B cell (primary cell): ENCODE measurements around the gene KLK1.

Experiments
- EZH2 ChIP-seq: IDR thresholded peaks from 2 replicates; pipeline ENCODE4 v1.6.1; 2012; ENCODE audit warnings: borderline replicate concordance, low read depth, mild to moderate bottlenecking, moderate library complexity, low read length; ENCODE audit not compliant: insufficient read depth, poor library complexity, severe bottlenecking
- TF ChIP-seq, protein P1 (sequence below): fragments of 200-600 bp; IDR thresholded peaks from one replicate; pipeline ENCODE4 v1.8.0; 2022; ENCODE audit warnings: antibody characterized with exemption, mild to moderate bottlenecking

DNA sequence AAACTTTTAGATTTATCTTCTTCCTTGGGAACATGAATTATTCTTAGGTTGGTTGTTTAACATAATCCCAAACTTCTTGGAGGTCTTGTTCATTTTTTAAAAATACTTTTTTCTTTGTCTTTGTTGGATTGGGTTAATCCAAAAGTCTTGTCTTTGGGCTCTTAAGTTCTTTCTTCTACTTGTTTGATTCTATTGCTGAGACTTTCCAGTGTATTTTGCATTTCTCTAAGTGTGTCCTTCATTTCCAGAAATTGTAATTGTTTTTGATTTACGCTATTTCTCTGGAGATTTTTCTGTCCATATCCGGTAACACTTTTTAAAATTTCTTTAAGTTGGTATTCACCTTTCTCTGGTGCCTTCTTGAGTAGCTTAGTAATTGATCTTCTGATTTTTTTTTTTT lies 19.6 kb upstream of the KLK1 start:
- TF ChIP-seq, protein P1, sequence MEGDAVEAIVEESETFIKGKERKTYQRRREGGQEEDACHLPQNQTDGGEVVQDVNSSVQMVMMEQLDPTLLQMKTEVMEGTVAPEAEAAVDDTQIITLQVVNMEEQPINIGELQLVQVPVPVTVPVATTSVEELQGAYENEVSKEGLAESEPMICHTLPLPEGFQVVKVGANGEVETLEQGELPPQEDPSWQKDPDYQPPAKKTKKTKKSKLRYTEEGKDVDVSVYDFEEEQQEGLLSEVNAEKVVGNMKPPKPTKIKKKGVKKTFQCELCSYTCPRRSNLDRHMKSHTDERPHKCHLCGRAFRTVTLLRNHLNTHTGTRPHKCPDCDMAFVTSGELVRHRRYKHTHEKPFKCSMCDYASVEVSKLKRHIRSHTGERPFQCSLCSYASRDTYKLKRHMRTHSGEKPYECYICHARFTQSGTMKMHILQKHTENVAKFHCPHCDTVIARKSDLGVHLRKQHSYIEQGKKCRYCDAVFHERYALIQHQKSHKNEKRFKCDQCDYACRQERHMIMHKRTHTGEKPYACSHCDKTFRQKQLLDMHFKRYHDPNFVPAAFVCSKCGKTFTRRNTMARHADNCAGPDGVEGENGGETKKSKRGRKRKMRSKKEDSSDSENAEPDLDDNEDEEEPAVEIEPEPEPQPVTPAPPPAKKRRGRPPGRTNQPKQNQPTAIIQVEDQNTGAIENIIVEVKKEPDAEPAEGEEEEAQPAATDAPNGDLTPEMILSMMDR = no peak
- no peak for TF ChIP-seq EZH2
